ENCODE results near the gene HMCN2. TPM values are rescaled to one million over a fixed set of nuclear protein-coding genes. Genes with fewer than 3 reads are reported as not detected.

The HMCN2 gene
- total and polyA plus RNA-seq, 2 of the 4 experiments (the other 2 are of a cell fraction), result 0.02 TPM; not detected in 1

- TF ChIP-seq RAD21 (IDR thresholded peaks at IDR 0.05; ENCODE audit: low read length), result peak; percentile 68
- no peak for TF ChIP-seq BHLHE40 (IDR thresholded peaks at IDR 0.05; ENCODE audit: low read depth, low read length)
- no peak for TF ChIP-seq FOS (IDR thresholded peaks at IDR 0.05; ENCODE audit: low read depth, low read length)
These were observed 22.3 kb upstream of the HMCN2 start (continued) for GRCh38 chr9:130243015-130243881.

DNA sequence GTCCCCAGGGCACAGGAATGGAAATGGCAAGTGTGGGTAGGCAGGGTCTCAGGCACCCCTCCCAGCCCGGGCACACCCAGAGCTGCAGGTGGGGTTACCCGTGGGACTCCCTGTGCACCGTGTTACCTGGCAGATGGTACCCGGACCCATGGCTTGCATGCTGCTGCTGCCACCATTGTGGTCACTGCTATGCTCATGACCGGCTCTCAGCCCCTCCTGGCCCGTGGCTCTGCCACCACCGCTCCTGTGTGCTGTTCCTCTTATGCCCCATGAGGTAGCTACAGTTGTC is 21.7 kb upstream of the HMCN2 start:
- POLR2A ChIA-PET (ENCODE audit: unreplicated experiment), result no interaction called here

More for the DNA sequence above, 21.7 kb upstream of the HMCN2 start:
- H3K18ac ChIP-seq (ENCODE audit: low read depth, low read length), result no peak overlapping the region
- in situ Hi-C loops (cut with MboI; ENCODE audit: low sequenced_read_pairs), result loop anchor here (25.0 kb wide), 1 partner anchor 132 kb away; no protein-coding TSS in a partner anchor
- H3K9me1 ChIP-seq (ENCODE audit: insufficient read depth, low read length), result peaks cover 14% of the 10 kb centered on the region
- no peak overlapping the region for H3K56ac ChIP-seq (ENCODE audit: extremely low read depth, insufficient read depth, low read length)
- CTCF ChIA-PET, result interaction anchor here (0.5 to 1.3 kb wide), 3 partner anchors 9 to 409 kb away, joined by 4 to 7 read pairs (median 5); no protein-coding TSS in a partner anchor
- no peaks in the 10 kb centered on the region for H3K9me3 ChIP-seq (ENCODE audit: control insufficient read depth, insufficient read depth, low read length)
- H2AFZ ChIP-seq (replicated peaks; ENCODE audit: low read length, poor library complexity), result no peak overlapping the region
- no peaks in the 10 kb centered on the region for H4K20me1 ChIP-seq (ENCODE audit: insufficient read depth, low read length)
- no peak overlapping the region for H2AK5ac ChIP-seq (ENCODE audit: low read depth, low read length)
- H2AK9ac ChIP-seq (replicated peaks; ENCODE audit: low read depth, low read length, poor library complexity), result no peak overlapping the region
- no peaks in the 10 kb centered on the region for H3K36me3 ChIP-seq (ENCODE audit: control insufficient read depth, insufficient read depth, low read length)
- H3K79me1 ChIP-seq (ENCODE audit: low read depth in 1 of 2, low read length in 2 of 2), result no peaks in the 10 kb centered on the region
- no peak for DNase-seq
- H3K27ac ChIP-seq (ENCODE audit: insufficient read depth, low read length), result no peak overlapping the region
- dilution Hi-C loops (cut with HindIII; ENCODE audit: low sequenced_read_pairs, unreplicated experiment), result loop anchor here (25.0 kb wide), 1 partner anchor 132 kb away; no protein-coding TSS in a partner anchor
- no peak overlapping the region for H2BK5ac ChIP-seq (ENCODE audit: low read depth, low read length, poor library complexity, severe bottlenecking)
- H4K8ac ChIP-seq (ENCODE audit: low read depth in 2 of 2, low read length in 2 of 2), result no peak overlapping the region
- no peak overlapping the region for H3K4me3 ChIP-seq (ENCODE audit: insufficient read depth, low read depth, low read length)
- H2BK120ac ChIP-seq (ENCODE audit: low read depth, low read length), result no peak overlapping the region
- 88% methylated on average over 7 of the region's 7 CpGs; no CpG with 5 or more reads in 1 of the 2 experiments for WGBS, 2 experiments (ENCODE audit: extremely low coverage in 2 of 2, insufficient read length in 1 of 2)
- H4K91ac ChIP-seq (ENCODE audit: insufficient read depth, low read depth, low read length), result no peak overlapping the region
- no peak overlapping the region for H3K9ac ChIP-seq (ENCODE audit: low read depth, low read length)
- H3K14ac ChIP-seq (replicated peaks; ENCODE audit: low read depth, low read length), result no peak overlapping the region
- H3K4ac ChIP-seq (ENCODE audit: low read depth, low read length), result no peak overlapping the region
- H3K27me3 ChIP-seq (ENCODE audit: control insufficient read depth, insufficient read depth, low read length), result no peaks in the 10 kb centered on the region; the same call in 1 of the 2 replicates
- intact Hi-C loops (cut with micrococcal nuclease), result loop anchor here (10.0 kb wide), 1 partner anchor 441 kb away; no protein-coding TSS in a partner anchor
- no peak overlapping the region for H3K4me2 ChIP-seq (ENCODE audit: low read depth, low read length)
- no peak overlapping the region for H4K5ac ChIP-seq (ENCODE audit: low read depth, low read length)
- peaks cover 3% of the 10 kb centered on the region; the same call in 1 of the 2 replicates for H3K4me1 ChIP-seq (ENCODE audit: control insufficient read depth, insufficient read depth, low read length)
- H2BK20ac ChIP-seq (ENCODE audit: low read depth, low read length), result no peak overlapping the region
- no peak for ATAC-seq (ENCODE audit: low read depth)
- H3K23ac ChIP-seq (ENCODE audit: low read depth, low read length), result no peak overlapping the region
- no TSS peak for BruUV-seq (replicated peaks)
- no peak overlapping the region for H2BK15ac ChIP-seq (ENCODE audit: low read depth, low read length)
- TF ChIP-seq NFE2L2 (IDR thresholded peaks at IDR 0.05; ENCODE audit: low read depth, low read length), result no peak
- TF ChIP-seq CHD1 (IDR thresholded peaks at IDR 0.05; ENCODE audit: low read depth, low read length), result no peak
- TF ChIP-seq RFX5 (IDR thresholded peaks at IDR 0.05; ENCODE audit: low read depth, low read length), result no peak
- TF ChIP-seq, protein P1, sequence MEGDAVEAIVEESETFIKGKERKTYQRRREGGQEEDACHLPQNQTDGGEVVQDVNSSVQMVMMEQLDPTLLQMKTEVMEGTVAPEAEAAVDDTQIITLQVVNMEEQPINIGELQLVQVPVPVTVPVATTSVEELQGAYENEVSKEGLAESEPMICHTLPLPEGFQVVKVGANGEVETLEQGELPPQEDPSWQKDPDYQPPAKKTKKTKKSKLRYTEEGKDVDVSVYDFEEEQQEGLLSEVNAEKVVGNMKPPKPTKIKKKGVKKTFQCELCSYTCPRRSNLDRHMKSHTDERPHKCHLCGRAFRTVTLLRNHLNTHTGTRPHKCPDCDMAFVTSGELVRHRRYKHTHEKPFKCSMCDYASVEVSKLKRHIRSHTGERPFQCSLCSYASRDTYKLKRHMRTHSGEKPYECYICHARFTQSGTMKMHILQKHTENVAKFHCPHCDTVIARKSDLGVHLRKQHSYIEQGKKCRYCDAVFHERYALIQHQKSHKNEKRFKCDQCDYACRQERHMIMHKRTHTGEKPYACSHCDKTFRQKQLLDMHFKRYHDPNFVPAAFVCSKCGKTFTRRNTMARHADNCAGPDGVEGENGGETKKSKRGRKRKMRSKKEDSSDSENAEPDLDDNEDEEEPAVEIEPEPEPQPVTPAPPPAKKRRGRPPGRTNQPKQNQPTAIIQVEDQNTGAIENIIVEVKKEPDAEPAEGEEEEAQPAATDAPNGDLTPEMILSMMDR (conservative IDR thresholded peaks at IDR 0.05; ENCODE audit: low read depth, low read length), result no peak
